Ascending aorta (tissue), 2 donors: ENCODE results near the gene CTXND2. TPM values are rescaled to one million over a fixed set of nuclear protein-coding genes. Genes with fewer than 3 reads are reported as not detected.

ENCODE experiments used
- DNase-seq, 2 donors: peaks; one replicate each; pipeline ENCODE4 v3.0.0-alpha.2; 2019; ENCODE audit warnings: low spot score in 2 of 2
- H3K27ac ChIP-seq, 2 donors: fragments of 200-600 bp; sonication (generic); one replicate each; pipeline ENCODE4 v1.5.1; 2016 to 2017; ENCODE audit warnings: mild to moderate bottlenecking in 1 of 2
- H3K27me3 ChIP-seq: fragments of 200-600 bp; sonication (generic); one replicate; pipeline ENCODE4 v1.5.1; 2017
- H3K36me3 ChIP-seq, 2 donors: fragments of 200-600 bp; sonication (generic); one replicate each; pipeline ENCODE4 v1.5.1; 2016
- H3K4me1 ChIP-seq, 2 donors: fragments of 200-600 bp; sonication (generic); one replicate each; pipeline ENCODE4 v1.5.1; 2016 to 2017; ENCODE audit warnings: mild to moderate bottlenecking in 1 of 2
- H3K4me3 ChIP-seq, 2 donors: fragments of 200-600 bp; sonication (generic); one replicate each; pipeline ENCODE4 v1.5.1; 2016 to 2017; ENCODE audit warnings: mild to moderate bottlenecking in 1 of 2
- H3K9me3 ChIP-seq, 2 donors: fragments of 200-600 bp; sonication (generic); one replicate each; pipeline ENCODE4 v1.5.1; 2016
- intact Hi-C: fragments of 100-400 bp; cut with DNase I; formaldehyde crosslinking; loops from one replicate; pipeline ENCODE4 v1.15.1; 2023
- total RNA-seq: library from RNA; depleted of rRNA; stranded (reverse); fragments of >200 nt; gene quantifications from one replicate; pipeline ENCODE4 v1.1.0, GENCODE V29; 2016
- TF ChIP-seq, protein P1 (sequence below), 3 experiments: fragments of 200-600 bp in 2 of 3; fragments of 450-650 bp in 1 of 3; sonication (generic) in 2 of 3; IDR thresholded peaks; one replicate each; pipeline ENCODE4 v1.5.1; 2016 to 2019; ENCODE audit warnings: antibody characterized with exemption in 3 of 3, mild to moderate bottlenecking in 1 of 3, moderate library complexity in 1 of 3

CTXND2 gene
- total RNA-seq, 1 donor from 2014 or later: not detected

DNA sequence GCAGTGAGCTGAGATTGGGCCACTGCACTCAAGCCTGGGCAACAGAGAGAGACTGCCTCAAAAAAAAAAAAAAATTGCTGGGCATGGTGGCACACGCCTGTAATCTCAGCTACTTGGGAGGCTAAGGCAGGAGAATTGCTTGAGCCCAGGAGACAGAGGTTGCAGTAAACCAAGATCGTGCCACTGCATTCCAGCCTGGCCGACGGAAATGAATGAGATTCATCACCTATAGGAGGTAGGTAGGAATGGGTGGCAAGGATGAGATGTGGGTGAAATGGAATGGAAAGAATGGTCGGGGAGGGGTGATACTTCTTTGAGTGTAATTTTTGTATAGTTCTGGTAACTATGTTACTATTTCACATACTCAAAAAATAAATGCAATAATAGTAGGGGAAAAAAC lies 15.4 kb downstream of the CTXND2 start:
- no peak overlapping the region for H3K27ac ChIP-seq
- intact Hi-C loops: no loop called here
- no peak overlapping the region for H3K4me3 ChIP-seq
- TF ChIP-seq, protein P1, sequence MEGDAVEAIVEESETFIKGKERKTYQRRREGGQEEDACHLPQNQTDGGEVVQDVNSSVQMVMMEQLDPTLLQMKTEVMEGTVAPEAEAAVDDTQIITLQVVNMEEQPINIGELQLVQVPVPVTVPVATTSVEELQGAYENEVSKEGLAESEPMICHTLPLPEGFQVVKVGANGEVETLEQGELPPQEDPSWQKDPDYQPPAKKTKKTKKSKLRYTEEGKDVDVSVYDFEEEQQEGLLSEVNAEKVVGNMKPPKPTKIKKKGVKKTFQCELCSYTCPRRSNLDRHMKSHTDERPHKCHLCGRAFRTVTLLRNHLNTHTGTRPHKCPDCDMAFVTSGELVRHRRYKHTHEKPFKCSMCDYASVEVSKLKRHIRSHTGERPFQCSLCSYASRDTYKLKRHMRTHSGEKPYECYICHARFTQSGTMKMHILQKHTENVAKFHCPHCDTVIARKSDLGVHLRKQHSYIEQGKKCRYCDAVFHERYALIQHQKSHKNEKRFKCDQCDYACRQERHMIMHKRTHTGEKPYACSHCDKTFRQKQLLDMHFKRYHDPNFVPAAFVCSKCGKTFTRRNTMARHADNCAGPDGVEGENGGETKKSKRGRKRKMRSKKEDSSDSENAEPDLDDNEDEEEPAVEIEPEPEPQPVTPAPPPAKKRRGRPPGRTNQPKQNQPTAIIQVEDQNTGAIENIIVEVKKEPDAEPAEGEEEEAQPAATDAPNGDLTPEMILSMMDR (IDR thresholded peaks at IDR 0.05): no peak
- H3K27me3 ChIP-seq: no peaks in the 10 kb centered on the region
- no peaks in the 10 kb centered on the region for H3K36me3 ChIP-seq
- H3K4me1 ChIP-seq: no peaks in the 10 kb centered on the region
- no peaks in the 10 kb centered on the region for H3K9me3 ChIP-seq
- DNase-seq: no peak

DNA sequence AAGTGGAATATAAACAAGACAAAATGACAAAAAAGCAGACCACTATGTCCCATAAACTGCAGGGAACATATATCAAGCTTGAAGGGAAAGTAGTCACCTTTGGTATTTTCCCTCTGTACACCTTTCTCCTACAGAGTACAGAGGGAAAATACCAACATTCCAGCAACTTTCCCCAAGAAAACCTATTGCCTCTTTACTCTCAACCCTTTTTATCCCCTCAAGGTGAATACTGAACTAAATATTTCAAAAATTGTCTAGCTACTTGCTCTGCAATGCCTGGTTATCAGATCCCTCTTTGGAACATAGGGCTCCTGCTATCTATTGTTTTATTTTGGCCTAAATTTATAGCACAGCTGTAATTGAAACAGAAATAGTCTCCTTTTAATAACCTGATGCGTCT lies 15.8 kb downstream of the CTXND2 start:
- no peak overlapping the region for H3K27ac ChIP-seq
- no peak for DNase-seq
- TF ChIP-seq, protein P1 (IDR thresholded peaks at IDR 0.05): no peak
- H3K36me3 ChIP-seq: no peaks in the 10 kb centered on the region
- no peaks in the 10 kb centered on the region for H3K27me3 ChIP-seq
- no peaks in the 10 kb centered on the region for H3K9me3 ChIP-seq
- no peak overlapping the region for H3K4me3 ChIP-seq
- intact Hi-C loops: no loop called here
- no peaks in the 10 kb centered on the region for H3K4me1 ChIP-seq

DNA sequence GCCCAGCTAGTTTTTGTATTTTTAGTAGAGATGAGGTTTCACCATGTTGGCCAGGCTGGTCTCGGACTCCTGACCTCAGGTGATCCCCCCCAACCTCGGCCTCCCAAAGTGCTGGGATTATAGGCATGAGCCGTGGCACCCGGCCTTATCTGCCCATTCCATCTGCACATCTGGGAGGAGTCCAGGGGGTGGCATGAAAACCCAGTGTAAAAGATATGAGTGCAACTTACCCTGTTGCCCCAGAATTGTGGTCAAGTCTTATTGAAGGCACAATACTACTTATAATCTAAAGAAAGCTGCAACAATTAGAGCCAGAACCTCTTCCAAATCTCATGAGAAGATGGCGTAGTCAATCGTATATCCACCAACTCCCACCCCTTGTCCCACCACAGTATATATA lies 18.4 kb downstream of the CTXND2 start:
- intact Hi-C loops: no loop called here
- Histone ChIP-seq H3K27me3 (no peaks in the 10 kb centered on the region), H3K4me1 (no peaks in the 10 kb centered on the region), H3K4me3 (no peak overlapping the region), H3K9me3 (no peaks in the 10 kb centered on the region), H3K36me3 (no peaks in the 10 kb centered on the region), H3K27ac (no peak overlapping the region)
- TF ChIP-seq, protein P1 (IDR thresholded peaks at IDR 0.05): no peak
- DNase-seq: no peak

DNA sequence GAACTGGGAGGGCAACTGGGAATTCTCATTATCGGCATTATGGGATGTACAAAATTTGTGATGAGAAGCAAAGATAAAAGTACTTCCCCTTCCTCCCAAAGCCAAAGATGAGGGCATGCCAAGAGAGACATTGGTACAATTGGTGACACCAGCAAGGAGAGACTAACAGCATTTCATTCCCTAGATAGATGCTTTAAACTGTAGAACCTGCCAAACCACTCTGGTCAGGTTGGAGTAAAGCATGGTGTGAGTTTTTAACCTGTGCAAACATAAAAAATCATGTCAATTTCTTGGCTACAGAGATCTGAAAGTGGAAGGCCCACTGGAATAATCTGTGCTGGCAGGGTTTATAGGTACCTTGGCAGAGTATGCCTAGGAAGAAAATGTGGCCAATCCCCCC lies 19.4 kb downstream of the CTXND2 start:
- H3K4me1 ChIP-seq: no peaks in the 10 kb centered on the region
- TF ChIP-seq, protein P1 (IDR thresholded peaks at IDR 0.05): no peak
- H3K4me3 ChIP-seq: no peak overlapping the region
- no peaks in the 10 kb centered on the region for H3K36me3 ChIP-seq
- no peak overlapping the region for H3K27ac ChIP-seq
- no peak for DNase-seq
- intact Hi-C loops: no loop called here
- H3K27me3 ChIP-seq: no peaks in the 10 kb centered on the region
- H3K9me3 ChIP-seq: no peaks in the 10 kb centered on the region

DNA sequence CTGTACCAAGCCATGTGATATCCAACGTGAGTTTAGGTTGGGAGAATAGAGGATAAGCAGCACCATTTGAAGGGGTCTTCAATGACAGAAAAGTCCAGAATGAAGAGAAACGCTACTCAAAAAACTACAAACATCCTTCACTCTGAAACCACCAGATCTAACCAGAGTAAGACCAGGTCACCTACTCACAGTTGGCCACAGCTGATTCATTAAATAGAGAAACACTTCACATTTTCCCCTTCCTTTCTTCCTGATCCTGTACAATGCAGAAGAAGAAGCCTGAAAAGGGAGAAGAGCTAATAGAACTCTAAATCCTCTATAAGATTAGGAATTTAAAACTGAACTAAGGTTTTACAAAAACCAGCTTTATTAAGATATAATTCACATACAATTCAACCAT lies 19.9 kb downstream of the CTXND2 start:
- no peaks in the 10 kb centered on the region for H3K9me3 ChIP-seq
- no peaks in the 10 kb centered on the region for H3K4me1 ChIP-seq
- no peak overlapping the region for H3K4me3 ChIP-seq
- no peak overlapping the region for H3K27ac ChIP-seq
- DNase-seq: no peak
- intact Hi-C loops: no loop called here
- H3K36me3 ChIP-seq: no peaks in the 10 kb centered on the region
- H3K27me3 ChIP-seq: no peaks in the 10 kb centered on the region
- TF ChIP-seq, protein P1 (IDR thresholded peaks at IDR 0.05): no peak

DNA sequence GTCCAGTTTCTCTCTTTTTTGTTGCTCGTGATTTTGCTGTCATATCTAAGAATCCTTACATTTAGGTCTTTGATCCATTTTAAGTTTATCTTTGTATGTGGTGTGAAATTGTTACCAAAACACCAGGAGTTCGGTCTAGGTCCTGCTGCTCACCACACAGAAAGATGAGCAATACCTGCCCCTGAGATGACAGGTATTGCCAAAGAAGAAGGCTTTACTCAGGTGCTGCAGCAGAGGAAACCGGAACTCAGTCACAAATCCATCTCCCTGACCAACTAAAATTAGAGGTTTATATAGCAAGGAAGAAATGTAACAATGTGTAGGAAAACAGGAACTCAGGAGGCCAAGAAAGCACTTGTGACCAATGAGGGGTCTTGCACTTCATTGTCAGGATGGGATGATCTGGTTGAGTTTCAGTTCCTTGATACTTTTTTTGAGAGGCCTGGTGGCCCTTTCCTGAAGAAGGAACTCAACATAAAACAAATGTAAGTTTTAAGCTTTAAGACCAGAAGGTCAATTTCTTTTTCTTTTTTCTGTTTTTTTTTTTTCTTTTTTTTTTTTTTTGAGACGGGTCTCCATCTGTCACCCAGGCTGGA lies 22.7 kb downstream of the CTXND2 start:
- no peak overlapping the region for H3K4me3 ChIP-seq
- TF ChIP-seq, protein P1 (IDR thresholded peaks at IDR 0.05): no peak
- H3K27ac ChIP-seq: no peak overlapping the region
- H3K9me3 ChIP-seq: no peaks in the 10 kb centered on the region
- intact Hi-C loops: no loop called here
- no peaks in the 10 kb centered on the region for H3K36me3 ChIP-seq
- H3K4me1 ChIP-seq: no peaks in the 10 kb centered on the region
- H3K27me3 ChIP-seq: no peaks in the 10 kb centered on the region
- no peak for DNase-seq
